Transverse colon (tissue), 4 donors: Measurements from ENCODE around the gene RSPO1.

ENCODE experiments used
- CTCF ChIP-seq, 5 experiments: fragments of 200-600 bp in 3 of 5; fragments of 450-650 bp in 2 of 5; sonication (generic) in 3 of 5; IDR thresholded peaks; 1 replicate in 2 of 5; 2 replicates in 3 of 5; pipeline ENCODE4 v1.5.1; 2016 to 2017; ENCODE audit warnings: antibody characterized with exemption in 5 of 5, inconsistent platforms in 3 of 5, mild to moderate bottlenecking in 2 of 5, moderate library complexity in 1 of 5
- POLR2A ChIP-seq: fragments of 450-650 bp; IDR thresholded peaks from one replicate; pipeline ENCODE4 v1.6.1; 2016; ENCODE audit warnings: antibody characterized with exemption, mild to moderate bottlenecking, moderate library complexity
- POLR2AphosphoS5 ChIP-seq, 3 donors: sonication (generic); formaldehyde crosslinking; IDR thresholded peaks; one replicate each; pipeline ENCODE4 v1.6.1; 2016; ENCODE audit warnings: antibody characterized with exemption in 3 of 3

GRCh38 chr1:37662031-37662755 is 27.5 kb upstream of the RSPO1 start:
- TF ChIP-seq CTCF (IDR thresholded peaks at IDR 0.05) (no peak), POLR2AphosphoS5 (IDR thresholded peaks at IDR 0.05) (no peak), POLR2A (no peak)
